GM12875 (cell line): Measurements from ENCODE around the gene CNTN5.

Experiments used
- H3K4me3 ChIP-seq: one replicate; pipeline ENCODE4 v1.5.1; 2011; ENCODE audit warnings: low read depth, low read length, control low read depth
- CTCF ChIP-seq: IDR thresholded peaks from 2 replicates; pipeline ENCODE4 v1.5.1; 2011; ENCODE audit warnings: low read depth, mild to moderate bottlenecking, control low read depth, inconsistent platforms, low read length, moderate library complexity, borderline replicate concordance; ENCODE audit not compliant: insufficient read depth

CNTN5 gene

GRCh38 chr11:99410636-99411035, 389.9 kb downstream of the CNTN5 start:
- TF ChIP-seq CTCF, result no peak
- H3K4me3 ChIP-seq, result no peak overlapping the region

GRCh38 chr11:99418927-99419720, 398.4 kb downstream of the CNTN5 start:
- TF ChIP-seq CTCF, result no peak
- no peak overlapping the region for H3K4me3 ChIP-seq

- no peak overlapping the region for H3K4me3 ChIP-seq
- TF ChIP-seq CTCF, result no peak
These were observed 399.2 kb downstream of the CNTN5 start for GRCh38 chr11:99419991-99420390.

GRCh38 chr11:99422581-99423427, 402.1 kb downstream of the CNTN5 start:
- TF ChIP-seq CTCF, result no peak
- no peak overlapping the region for H3K4me3 ChIP-seq

- no peak overlapping the region for H3K4me3 ChIP-seq
- no peak for TF ChIP-seq CTCF
These were observed 402.8 kb downstream of the CNTN5 start for GRCh38 chr11:99423428-99423983.

- H3K4me3 ChIP-seq, result no peak overlapping the region
- no peak for TF ChIP-seq CTCF
These were observed 403.8 kb downstream of the CNTN5 start for GRCh38 chr11:99424313-99425084.
